SK-N-SH treated with all-trans-retinoic acid at 6 μM for 48 hours (cell line): ENCODE measurements around the gene PCDHB5.

Experiments
- ARNTL ChIP-seq: fragments of 450-650 bp; formaldehyde crosslinking; IDR thresholded peaks from 2 replicates; pipeline ENCODE4 v1.5.0; 2020; ENCODE audit warnings: low read depth, mild to moderate bottlenecking, moderate library complexity, borderline replicate concordance
- BACH2 ChIP-seq: fragments of 250-450 bp; sonication (Bioruptor Pico); IDR thresholded peaks from 2 replicates; pipeline ENCODE4 v1.9.0; 2021; ENCODE audit warnings: mild to moderate bottlenecking, borderline replicate concordance
- CREB5 ChIP-seq: fragments of 250-450 bp; sonication (Bioruptor Pico); IDR thresholded peaks from 2 replicates; pipeline ENCODE4 v1.5.1; 2020; ENCODE audit warnings: low read depth, mild to moderate bottlenecking, moderate library complexity
- CSDC2 ChIP-seq: fragments of 250-450 bp; sonication (Bioruptor Pico); IDR thresholded peaks from 2 replicates; pipeline ENCODE4 v1.5.0; 2020; ENCODE audit warnings: mild to moderate bottlenecking, moderate library complexity
- GLIS3 ChIP-seq: fragments of 250-450 bp; sonication (Bioruptor Pico); IDR thresholded peaks from 2 replicates; pipeline ENCODE4 v1.5.0; 2020; ENCODE audit warnings: mild to moderate bottlenecking, moderate library complexity
- PATZ1 ChIP-seq: fragments of 250-450 bp; sonication (Bioruptor Pico); IDR thresholded peaks from 2 replicates; pipeline ENCODE4 v1.8.0; 2020; ENCODE audit warnings: mild to moderate bottlenecking, moderate library complexity, borderline replicate concordance
- RARB ChIP-seq: fragments of 250-450 bp; sonication (Bioruptor Pico); IDR thresholded peaks from 2 replicates; pipeline ENCODE4 v1.8.0; 2021; ENCODE audit warnings: mild to moderate bottlenecking, moderate library complexity
- ZC3H10 ChIP-seq: fragments of 250-450 bp; sonication (Bioruptor Pico); IDR thresholded peaks from 2 replicates; pipeline ENCODE4 v1.5.1; 2021; ENCODE audit warnings: mild to moderate bottlenecking, moderate library complexity
- ZFP30 ChIP-seq: fragments of 450-650 bp; formaldehyde crosslinking; IDR thresholded peaks from 2 replicates; pipeline ENCODE4 v1.5.0; 2022; ENCODE audit warnings: mild to moderate bottlenecking, moderate library complexity
- ZNF8 ChIP-seq: fragments of 450-650 bp; formaldehyde crosslinking; IDR thresholded peaks from 2 replicates; pipeline ENCODE4 v1.5.0; 2020; ENCODE audit warnings: mild to moderate bottlenecking, moderate library complexity

- TF ChIP-seq GLIS3 (no peak), CREB5 (CRISPR knock-in tag) (no peak), PATZ1 (CRISPR knock-in tag) (no peak), ARNTL (no peak), RARB (CRISPR knock-in tag) (no peak), ZFP30 (CRISPR knock-in tag) (no peak), ZNF8 (CRISPR knock-in tag) (no peak), BACH2 (CRISPR knock-in tag) (no peak), CSDC2 (CRISPR knock-in tag) (no peak), ZC3H10 (CRISPR knock-in tag) (no peak)
Observed at GRCh38 chr5:141094481-141095262, 40.3 kb upstream of the PCDHB5 start, which contains the start of gene PCDHB2.
